CD4-positive, alpha-beta T cell (primary cell): ENCODE results near the gene GIPC1. TPM values are rescaled to one million over a fixed set of nuclear protein-coding genes. Genes with fewer than 3 reads are reported as not detected.

ENCODE experiments used
- ATAC-seq: fragments of 200-7000 bp; cut with Tn5 transposase; one replicate; pipeline ENCODE4 v1.10.0; 2022; ENCODE audit warnings: mild to moderate bottlenecking; ENCODE audit not compliant: poor library complexity
- CTCF ChIA-PET: fragments of 350-600 bp; sonication (Branson Sonifier 250); formaldehyde crosslinking; loops from one replicate; lab custom pipeline; 2021; ENCODE audit warnings: antibody characterized with exemption, inconsistent platforms; lab: Charles Lee
- POLR2A ChIA-PET: fragments of 350-600 bp; sonication (Branson Sonifier 250); formaldehyde crosslinking; loops from one replicate; lab custom pipeline; 2021; ENCODE audit warnings: antibody characterized with exemption, inconsistent platforms; lab: Charles Lee
- DNase-seq, 14 experiments: peaks; one replicate each; pipeline ENCODE4 v3.0.0-alpha.2; 2013 to 2020; ENCODE audit warnings: mixed read lengths in 2 of 14
- H3K27ac ChIP-seq, 2 donors: one replicate each; pipeline versions ENCODE4 v1.5.1 to v1.7.0; 2013; ENCODE audit warnings: low read length in 2 of 2, low read depth in 1 of 2, mild to moderate bottlenecking in 1 of 2
- H3K27me3 ChIP-seq, 2 experiments: 1 replicate in 1 of 2; 2 replicates in 1 of 2; pipeline versions ENCODE4 v1.6.1 to v1.7.0; 2013; ENCODE audit warnings: low read length in 2 of 2, control low read depth in 1 of 2, mild to moderate bottlenecking in 1 of 2, moderate library complexity in 1 of 2; ENCODE audit not compliant: insufficient read depth in 2 of 2, control insufficient read depth in 1 of 2
- H3K36me3 ChIP-seq: one replicate; pipeline ENCODE4 v1.6.1; 2013; ENCODE audit warnings: low read length, control low read depth; ENCODE audit not compliant: insufficient read depth
- H3K4me1 ChIP-seq: one replicate; pipeline ENCODE4 v1.6.1; 2013; ENCODE audit warnings: low read length, control low read depth; ENCODE audit not compliant: insufficient read depth
- H3K4me3 ChIP-seq: one replicate; pipeline ENCODE4 v1.5.1; 2013; ENCODE audit warnings: mild to moderate bottlenecking, low read length, moderate library complexity
- H3K9me3 ChIP-seq, 2 experiments: 1 replicate in 1 of 2; 2 replicates in 1 of 2; pipeline versions ENCODE4 v1.6.1 to v1.7.0; 2013; ENCODE audit warnings: low read length in 2 of 2, mild to moderate bottlenecking in 2 of 2, control low read depth in 1 of 2, moderate library complexity in 1 of 2; ENCODE audit not compliant: control insufficient read depth in 1 of 2, insufficient read depth in 1 of 2
- H3K27ac Mint-ChIP-seq: one replicate; pipeline ENCODE4 v1.8.0; 2020; ENCODE audit warnings: mixed read lengths
- H3K27me3 Mint-ChIP-seq: one replicate; pipeline ENCODE4 v1.8.0; 2021; ENCODE audit warnings: mixed read lengths
- H3K36me3 Mint-ChIP-seq: one replicate; pipeline ENCODE4 v1.8.0; 2021; ENCODE audit warnings: low read depth, mixed read lengths
- H3K4me1 Mint-ChIP-seq: one replicate; pipeline ENCODE4 v1.8.0; 2021; ENCODE audit warnings: low read depth, mixed read lengths
- H3K4me3 Mint-ChIP-seq: one replicate; pipeline ENCODE4 v1.8.0; 2020; ENCODE audit warnings: mild to moderate bottlenecking, mixed read lengths
- H3K9me3 Mint-ChIP-seq: one replicate; pipeline ENCODE4 v1.8.0; 2020; ENCODE audit warnings: mixed read lengths
- CTCF ChIP-seq: fragments of 200-600 bp; IDR thresholded peaks from one replicate; pipeline ENCODE4 v1.8.0; 2022; ENCODE audit warnings: antibody characterized with exemption, mild to moderate bottlenecking
- intact Hi-C, 2 experiments: fragments of 100-400 bp; cut with DNase I in 1 of 2; cut with micrococcal nuclease in 1 of 2; formaldehyde crosslinking; loops; one replicate each; pipeline versions ENCODE4 v1.15.1 to v1.9.0; 2023 to 2025; cut with DNase I, micrococcal nuclease
- total RNA-seq, 174 experiments: library from RNA in 2 of 174; stranded (reverse) in 2 of 174; gene quantifications; one replicate each; pipeline ENCODE4 v1.2.3 and lab custom pipeline; 2021 to 2026

Gene GIPC1
- total RNA-seq, 2 experiments from 2014 or later: 17.8 to 21.0 TPM

- H3K36me3 ChIP-seq: peaks cover 31% of the 10 kb centered on the region
- no peaks in the 10 kb centered on the region for H3K9me3 Mint-ChIP-seq
- intact Hi-C loops: loop anchor here in 1 of 2 experiments (1.0 kb wide), 1 partner anchor 9 kb away; no protein-coding TSS in a partner anchor
- peak overlapping the region; percentile 93 for H3K4me3 ChIP-seq
- peak in 4 of 14 experiments; percentile 25 to 56 (median 40) for DNase-seq
- H3K27me3 Mint-ChIP-seq: no peaks in the 10 kb centered on the region
- no peak for TF ChIP-seq CTCF
- POLR2A ChIA-PET: interaction anchor here (0.5 to 9.8 kb wide), 12 partner anchors 9 to 380 kb away, joined by 3 to 430 read pairs (median 10); partner anchors contain the start of genes ADGRE5, ASF1B, GIPC1 and NDUFB7
- no peaks in the 10 kb centered on the region for H3K27me3 ChIP-seq
- peaks cover 61% of the 10 kb centered on the region for H3K36me3 Mint-ChIP-seq
- H3K4me3 Mint-ChIP-seq: peak overlapping the region; percentile 92
- H3K9me3 ChIP-seq: no peaks in the 10 kb centered on the region
- peak overlapping the region; percentile 92 for H3K27ac Mint-ChIP-seq
- peaks cover 75% of the 10 kb centered on the region for H3K4me1 Mint-ChIP-seq
- H3K27ac ChIP-seq: peak overlapping the region; percentile 65 to 91
- peaks cover 68% of the 10 kb centered on the region for H3K4me1 ChIP-seq
- ATAC-seq: no peak
- CTCF ChIA-PET: interaction anchor here (1.2 to 3.5 kb wide), 5 partner anchors 11 to 42 kb away, joined by 3 to 29 read pairs (median 4); partner anchors contain the start of gene PTGER1
These were observed 21.0 kb upstream of the GIPC1 start for GRCh38 chr19:14516746-14517438.

GRCh38 chr19:14516048-14516534 lies 20.2 kb upstream of the GIPC1 start:
- POLR2A ChIA-PET: interaction anchor here (1.7 to 9.8 kb wide), 3 partner anchors 8 to 56 kb away, joined by 9 to 430 read pairs (median 70); partner anchors contain the start of genes GIPC1 and NDUFB7
- Histone ChIP-seq H3K4me3 (peak overlapping the region; percentile 93), H3K4me1 (peaks cover 60% of the 10 kb centered on the region), H3K27me3 (no peaks in the 10 kb centered on the region), H3K9me3 (no peaks in the 10 kb centered on the region), H3K27ac (peak overlapping the region in 1 of 2 donors; percentile 32), H3K36me3 (peaks cover 31% of the 10 kb centered on the region)
- Mint-ChIP-seq H3K27me3 (no peaks in the 10 kb centered on the region), H3K9me3 (no peaks in the 10 kb centered on the region), H3K4me1 (peaks cover 73% of the 10 kb centered on the region), H3K27ac (peak overlapping the region; percentile 92), H3K36me3 (peaks cover 60% of the 10 kb centered on the region), H3K4me3 (peak overlapping the region; percentile 92)
- peak in 2 of 14 experiments; percentile 23 to 31 for DNase-seq
- TF ChIP-seq CTCF: peak; percentile 16
- CTCF ChIA-PET: interaction anchor here (0.5 to 3.5 kb wide), 5 partner anchors 10 to 41 kb away, joined by 3 to 29 read pairs (median 4); partner anchors contain the start of gene PTGER1
- intact Hi-C loops: loop anchor here in 1 of 2 experiments (1.0 kb wide), 1 partner anchor 8 kb away; no protein-coding TSS in a partner anchor
- ATAC-seq: no peak

- ChIA-PET POLR2A (interaction anchor here (9.8 kb wide), 1 partner anchor 7 kb away, joined by 430 read pairs; no protein-coding TSS in a partner anchor), CTCF (interaction anchor here (0.5 to 3.5 kb wide), 2 partner anchors 9 to 29 kb away, joined by 3 to 29 read pairs; no protein-coding TSS in a partner anchor)
- Mint-ChIP-seq H3K4me3 (peak overlapping the region; percentile 92), H3K36me3 (peaks cover 60% of the 10 kb centered on the region), H3K9me3 (no peaks in the 10 kb centered on the region), H3K27me3 (no peaks in the 10 kb centered on the region), H3K27ac (peak overlapping the region; percentile 92), H3K4me1 (peaks cover 78% of the 10 kb centered on the region)
- intact Hi-C loops: loop anchor here in 1 of 2 experiments (1.0 kb wide), 1 partner anchor 7 kb away; no protein-coding TSS in a partner anchor
- Histone ChIP-seq H3K27me3 (no peaks in the 10 kb centered on the region), H3K36me3 (peaks cover 31% of the 10 kb centered on the region), H3K27ac (no peak overlapping the region), H3K9me3 (no peaks in the 10 kb centered on the region), H3K4me3 (peak overlapping the region; percentile 93), H3K4me1 (peaks cover 55% of the 10 kb centered on the region)
- DNase-seq (no peak), ATAC-seq (no peak)
- no peak for TF ChIP-seq CTCF
These were observed 19.6 kb upstream of the GIPC1 start for GRCh38 chr19:14515501-14516047.
